Sigmoid colon (tissue), 7 donors: ENCODE measurements around the gene CALML3. TPM values are rescaled to one million over a fixed set of nuclear protein-coding genes. Genes with fewer than 3 reads are reported as not detected.

Experiments
- DNase-seq: peaks from one replicate; pipeline ENCODE4 v3.0.0-alpha.2; 2019
- H3K27ac ChIP-seq, 4 donors: fragments of 200-600 bp; sonication (generic); one replicate each; pipeline ENCODE4 v1.5.1; 2016 to 2019; ENCODE audit warnings: mild to moderate bottlenecking in 1 of 4
- H3K27me3 ChIP-seq, 3 donors: fragments of 200-600 bp; sonication (generic); one replicate each; pipeline ENCODE4 v1.5.1; 2019; ENCODE audit warnings: mild to moderate bottlenecking in 1 of 3
- H3K36me3 ChIP-seq, 4 donors: fragments of 200-600 bp; sonication (generic); one replicate each; pipeline ENCODE4 v1.5.1; 2016 to 2019
- H3K4me1 ChIP-seq, 4 donors: fragments of 200-600 bp; sonication (generic); one replicate each; pipeline ENCODE4 v1.5.1; 2017 to 2019
- H3K4me3 ChIP-seq, 4 donors: fragments of 200-600 bp; sonication (generic); one replicate each; pipeline ENCODE4 v1.5.1; 2017 to 2019; ENCODE audit warnings: mild to moderate bottlenecking in 2 of 4, moderate library complexity in 1 of 4
- H3K9me3 ChIP-seq, 4 donors: fragments of 200-600 bp in 3 of 4; sonication (generic) in 3 of 4; one replicate each; pipeline versions ENCODE4 v1.5.1 to v1.6.1; 2013 to 2019
- EP300 ChIP-seq, 4 donors: sonication (generic); formaldehyde crosslinking; IDR thresholded peaks; one replicate each; pipeline ENCODE4 v1.6.1; 2017; ENCODE audit warnings: antibody characterized with exemption in 4 of 4
- POLR2A ChIP-seq, 2 donors: fragments of 450-650 bp; IDR thresholded peaks; one replicate each; pipeline ENCODE4 v1.6.1; 2016; ENCODE audit warnings: antibody characterized with exemption in 2 of 2, mild to moderate bottlenecking in 2 of 2, moderate library complexity in 2 of 2
- POLR2AphosphoS5 ChIP-seq, 4 donors: sonication (generic); formaldehyde crosslinking; IDR thresholded peaks; one replicate each; pipeline ENCODE4 v1.6.1; 2017; ENCODE audit warnings: antibody characterized with exemption in 4 of 4
- WGBS, 2 donors: extraction: QIAGEN DNeasy Blood & Tissue Kit; methylation state at CpG; one replicate each; pipeline ENCODE4 v1.1.7; 2013; 5-methylcytosine and 5-hydroxymethylcytosine counted together
- intact Hi-C: fragments of 100-400 bp; cut with DNase I; formaldehyde crosslinking; loops from one replicate; pipeline ENCODE4 v1.15.1; 2023
- polyA plus RNA-seq, 3 donors: library from polyadenylated mRNA; stranded (reverse); fragments of 200-250 nt; gene quantifications; one replicate each; pipeline ENCODE4 v1.2.3, GENCODE V29; 2013
- total RNA-seq, 4 donors: library from RNA; depleted of rRNA; stranded (reverse); fragments of >200 nt; gene quantifications; one replicate each; pipeline ENCODE4 v1.1.0, GENCODE V29; 2016
- TF ChIP-seq, protein P1 (sequence below), 4 experiments: fragments of 450-650 bp in 3 of 4; fragments of 200-600 bp in 1 of 4; IDR thresholded peaks; one replicate each; pipeline ENCODE4 v1.5.1; 2016 to 2019; ENCODE audit warnings: antibody characterized with exemption in 4 of 4, mild to moderate bottlenecking in 3 of 4, moderate library complexity in 2 of 4
- donor health status: healthy with polysubstance abuse.
- donor health status: Bipolar disorder and iron deficiency.
- donor health status: healthy.

The CALML3 gene
- total and polyA plus RNA-seq, 7 donors: 0.15 TPM; not detected in 6

DNA sequence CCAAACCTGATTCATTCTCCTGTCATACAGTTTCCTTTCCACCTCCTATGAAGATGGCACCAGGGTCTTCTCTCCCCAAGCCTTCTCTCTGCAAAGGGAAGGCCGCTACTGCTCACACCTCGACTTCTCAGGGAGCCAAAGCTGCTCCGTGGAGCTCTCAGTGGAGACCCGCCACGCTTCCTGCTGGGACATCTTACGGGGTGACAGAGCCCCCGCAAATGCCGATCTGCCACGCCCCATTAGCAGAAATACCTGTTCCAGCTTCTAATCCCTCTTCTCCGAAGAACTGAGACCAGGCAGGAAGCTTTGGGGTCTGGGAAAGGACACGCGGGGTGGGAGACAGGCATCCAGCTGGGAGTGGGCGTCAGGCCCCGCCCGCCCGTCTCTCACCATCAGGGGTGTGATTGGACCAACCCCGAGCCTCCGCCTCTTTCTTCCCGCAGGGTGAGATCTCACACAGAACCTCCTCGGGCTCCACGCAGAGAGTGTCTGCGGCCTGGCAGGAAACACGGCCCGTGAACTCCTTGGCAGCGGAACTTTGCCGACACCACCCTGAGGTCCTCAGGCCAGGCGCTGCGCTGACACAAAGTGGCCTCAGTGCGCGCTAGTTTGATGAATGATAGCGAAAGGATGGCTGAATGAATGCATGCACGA is 13.4 kb upstream of the CALML3 start:
- H3K4me1 ChIP-seq: peaks cover 0 to 7% (median 0%) of the 10 kb centered on the region in 4 donors
- H3K36me3 ChIP-seq: no peaks in the 10 kb centered on the region
- H3K9me3 ChIP-seq: no peaks in the 10 kb centered on the region
- WGBS, 2 donors: 93 to 96% methylated on average over 32 of the region's 32 CpGs
- H3K27ac ChIP-seq: no peak overlapping the region
- H3K27me3 ChIP-seq: no peaks in the 10 kb centered on the region
- intact Hi-C loops: no loop called here
- no peak overlapping the region for H3K4me3 ChIP-seq
- TF ChIP-seq EP300 (IDR thresholded peaks at IDR 0.05) (no peak), POLR2AphosphoS5 (IDR thresholded peaks at IDR 0.05) (no peak)
- TF ChIP-seq, protein P1, sequence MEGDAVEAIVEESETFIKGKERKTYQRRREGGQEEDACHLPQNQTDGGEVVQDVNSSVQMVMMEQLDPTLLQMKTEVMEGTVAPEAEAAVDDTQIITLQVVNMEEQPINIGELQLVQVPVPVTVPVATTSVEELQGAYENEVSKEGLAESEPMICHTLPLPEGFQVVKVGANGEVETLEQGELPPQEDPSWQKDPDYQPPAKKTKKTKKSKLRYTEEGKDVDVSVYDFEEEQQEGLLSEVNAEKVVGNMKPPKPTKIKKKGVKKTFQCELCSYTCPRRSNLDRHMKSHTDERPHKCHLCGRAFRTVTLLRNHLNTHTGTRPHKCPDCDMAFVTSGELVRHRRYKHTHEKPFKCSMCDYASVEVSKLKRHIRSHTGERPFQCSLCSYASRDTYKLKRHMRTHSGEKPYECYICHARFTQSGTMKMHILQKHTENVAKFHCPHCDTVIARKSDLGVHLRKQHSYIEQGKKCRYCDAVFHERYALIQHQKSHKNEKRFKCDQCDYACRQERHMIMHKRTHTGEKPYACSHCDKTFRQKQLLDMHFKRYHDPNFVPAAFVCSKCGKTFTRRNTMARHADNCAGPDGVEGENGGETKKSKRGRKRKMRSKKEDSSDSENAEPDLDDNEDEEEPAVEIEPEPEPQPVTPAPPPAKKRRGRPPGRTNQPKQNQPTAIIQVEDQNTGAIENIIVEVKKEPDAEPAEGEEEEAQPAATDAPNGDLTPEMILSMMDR (IDR thresholded peaks at IDR 0.05): no peak
- DNase-seq: peak; percentile 52

DNA sequence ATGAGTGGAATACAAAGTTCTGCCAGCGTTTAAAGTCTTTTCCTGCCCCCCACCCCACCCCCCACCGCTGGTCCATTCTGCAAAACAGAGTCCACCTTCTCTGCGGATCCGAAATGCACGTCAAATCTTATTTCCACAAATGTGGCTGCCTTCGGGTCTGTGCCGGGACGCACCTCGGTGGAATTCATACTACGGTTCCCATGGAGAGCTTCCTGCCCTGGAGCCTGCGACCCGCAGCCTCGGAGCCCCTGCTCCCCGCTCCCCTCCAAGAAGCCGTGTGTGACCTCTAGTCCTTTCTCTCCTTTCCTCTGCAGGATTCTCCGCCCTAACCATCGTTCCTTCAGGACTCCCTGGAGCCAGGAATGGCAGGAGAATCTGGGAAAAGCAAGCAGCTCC is 12.9 kb upstream of the CALML3 start:
- Histone ChIP-seq H3K4me1 (peaks cover 0 to 2% (median 0%) of the 10 kb centered on the region in 4 donors), H3K27ac (no peak overlapping the region), H3K9me3 (no peaks in the 10 kb centered on the region), H3K36me3 (no peaks in the 10 kb centered on the region), H3K4me3 (no peak overlapping the region), H3K27me3 (no peaks in the 10 kb centered on the region)
- TF ChIP-seq, protein P1 (IDR thresholded peaks at IDR 0.05): no peak
- no peak for TF ChIP-seq POLR2A (IDR thresholded peaks at IDR 0.05)
- no peak for TF ChIP-seq EP300 (IDR thresholded peaks at IDR 0.05)
- no peak for TF ChIP-seq POLR2AphosphoS5 (IDR thresholded peaks at IDR 0.05)
- intact Hi-C loops: no loop called here
- WGBS, 2 donors: 92 to 94% methylated on average over 17 of the region's 17 CpGs
- peak; percentile 42 for DNase-seq

DNA sequence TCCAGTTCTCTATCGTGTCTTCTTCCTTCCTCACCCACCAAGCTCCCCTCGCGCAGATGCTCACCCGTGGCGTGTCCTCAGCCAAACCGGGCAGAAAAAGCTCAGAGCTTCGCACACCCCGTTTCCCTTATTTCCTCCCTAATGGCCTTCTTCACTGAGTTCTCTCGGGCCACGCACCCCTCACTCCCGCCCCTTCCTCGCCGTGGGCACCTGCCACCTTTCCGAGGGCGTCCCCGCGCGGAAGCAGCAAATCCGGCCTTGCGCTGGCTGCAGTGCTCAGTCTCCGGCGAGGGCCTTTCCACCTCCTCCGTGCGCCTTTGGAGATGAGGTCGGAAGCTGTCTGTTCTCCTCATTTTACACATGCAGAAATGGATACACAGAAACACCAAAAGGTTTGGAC is 12.4 kb upstream of the CALML3 start:
- Histone ChIP-seq H3K27ac (no peak overlapping the region), H3K4me3 (no peak overlapping the region), H3K9me3 (no peaks in the 10 kb centered on the region), H3K4me1 (no peaks in the 10 kb centered on the region), H3K36me3 (no peaks in the 10 kb centered on the region), H3K27me3 (no peaks in the 10 kb centered on the region)
- no peak for TF ChIP-seq POLR2A (IDR thresholded peaks at IDR 0.05)
- no peak for TF ChIP-seq POLR2AphosphoS5 (IDR thresholded peaks at IDR 0.05)
- TF ChIP-seq, protein P1 (IDR thresholded peaks at IDR 0.05): no peak
- TF ChIP-seq EP300 (IDR thresholded peaks at IDR 0.05): no peak
- WGBS, 2 donors: 95 to 96% methylated on average over 25 of the region's 25 CpGs
- DNase-seq: peak; percentile 29
- intact Hi-C loops: no loop called here

DNA sequence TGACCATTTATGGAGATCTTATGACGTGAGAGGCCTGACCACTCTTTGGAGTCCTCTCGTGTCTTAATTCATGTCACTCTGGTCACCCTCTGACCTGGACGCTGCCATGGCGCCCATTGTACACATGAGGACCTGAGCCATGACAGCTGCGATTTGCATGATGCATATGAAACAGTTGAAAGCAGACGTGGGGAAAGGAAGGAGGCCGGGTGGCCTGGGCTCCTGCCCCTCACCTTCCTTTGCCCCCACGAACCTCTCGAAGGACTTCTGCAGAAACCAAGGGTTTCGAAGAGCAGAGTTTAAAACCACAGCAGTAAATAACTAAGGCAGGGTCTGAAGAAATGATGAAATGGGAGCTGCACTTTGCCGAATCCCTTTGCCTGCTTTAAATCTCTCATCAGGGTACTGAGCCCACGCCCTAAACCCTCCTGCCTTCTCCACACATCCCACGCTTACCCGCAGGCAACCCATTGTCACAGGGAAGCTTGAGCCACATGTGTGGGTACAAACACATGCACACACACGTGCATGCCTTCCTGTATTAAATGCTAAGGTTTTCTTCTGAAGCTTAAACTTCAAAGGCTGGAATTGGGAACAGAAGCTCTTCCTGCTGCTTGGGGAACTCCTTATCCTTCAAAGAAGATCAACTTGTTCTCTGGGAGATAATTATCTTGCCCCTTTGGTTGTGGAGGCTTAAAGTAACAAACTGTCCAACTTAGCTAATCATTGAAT is 11.7 kb upstream of the CALML3 start:
- intact Hi-C loops: no loop called here
- Histone ChIP-seq H3K27ac (no peak overlapping the region), H3K9me3 (no peaks in the 10 kb centered on the region), H3K4me3 (no peak overlapping the region), H3K27me3 (no peaks in the 10 kb centered on the region), H3K36me3 (no peaks in the 10 kb centered on the region), H3K4me1 (no peaks in the 10 kb centered on the region)
- 84 to 93% methylated on average over 15 of the region's 15 CpGs for WGBS, 2 donors
- TF ChIP-seq, protein P1 (IDR thresholded peaks at IDR 0.05): no peak
- TF ChIP-seq POLR2AphosphoS5 (IDR thresholded peaks at IDR 0.05) (no peak), EP300 (IDR thresholded peaks at IDR 0.05) (no peak), POLR2A (IDR thresholded peaks at IDR 0.05) (no peak)
- DNase-seq: peak; percentile 43
